Measurements from ENCODE around the gene ITPR3. TPM values are rescaled to one million over a fixed set of nuclear protein-coding genes. Genes with fewer than 3 reads are reported as not detected.
A peak's percentile ranks its signal among the peaks of the same experiment; 100 is the strongest.

The ITPR3 gene
- total RNA-seq, 1 donor from 2014 or later, result 0.34 TPM

DNA sequence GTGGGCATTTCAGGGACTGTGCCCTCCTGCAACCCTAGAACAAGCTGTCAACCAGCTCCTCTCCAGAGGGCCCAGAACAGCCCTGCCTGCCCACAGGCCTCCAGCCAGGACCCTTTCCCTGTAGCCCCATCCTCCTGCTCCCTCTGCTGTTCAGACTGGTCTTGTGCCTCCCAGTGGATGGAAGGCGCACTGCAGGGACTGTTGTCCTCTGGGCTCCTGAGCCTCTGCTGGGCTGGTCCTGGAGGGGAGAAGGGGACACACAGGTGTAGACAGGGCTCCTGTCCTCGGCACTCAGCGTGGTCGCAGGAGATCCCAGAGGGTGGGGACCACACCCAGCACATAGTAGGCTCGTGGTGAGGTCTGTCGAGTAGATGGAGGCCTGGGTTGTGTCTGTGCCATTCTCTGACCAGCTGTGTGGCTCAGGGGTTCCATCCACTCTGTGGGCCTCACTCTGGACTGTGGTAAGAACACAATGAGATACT lies 11.5 kb downstream of the ITPR3 start:
- Mint-ChIP-seq H3K27me3 (ENCODE audit: unreplicated experiment) (peaks cover 11% of the 10 kb centered on the region), H3K4me1 (ENCODE audit: low read depth, unreplicated experiment) (peaks cover 11% of the 10 kb centered on the region)

DNA sequence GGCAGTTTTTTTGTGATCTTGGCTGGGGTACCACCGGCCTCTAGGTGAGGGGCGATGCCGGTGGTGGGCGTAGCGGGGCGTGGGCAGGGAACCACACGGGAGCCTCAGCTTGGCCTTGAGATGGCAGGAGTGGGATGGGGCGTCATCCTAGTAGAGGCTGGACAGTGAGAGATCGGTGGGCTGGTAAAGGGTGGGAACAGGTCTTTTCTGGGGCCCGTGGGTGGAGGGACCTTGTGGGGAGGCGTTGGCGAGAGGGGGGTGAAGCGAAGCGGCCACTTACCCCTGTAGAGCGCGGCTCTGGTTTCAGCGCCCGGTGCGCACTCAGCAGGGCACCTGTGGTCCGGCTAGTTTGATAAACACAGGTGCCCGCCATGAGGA lies 12.0 kb downstream of the ITPR3 start:
- TF ChIP-seq, protein P1, sequence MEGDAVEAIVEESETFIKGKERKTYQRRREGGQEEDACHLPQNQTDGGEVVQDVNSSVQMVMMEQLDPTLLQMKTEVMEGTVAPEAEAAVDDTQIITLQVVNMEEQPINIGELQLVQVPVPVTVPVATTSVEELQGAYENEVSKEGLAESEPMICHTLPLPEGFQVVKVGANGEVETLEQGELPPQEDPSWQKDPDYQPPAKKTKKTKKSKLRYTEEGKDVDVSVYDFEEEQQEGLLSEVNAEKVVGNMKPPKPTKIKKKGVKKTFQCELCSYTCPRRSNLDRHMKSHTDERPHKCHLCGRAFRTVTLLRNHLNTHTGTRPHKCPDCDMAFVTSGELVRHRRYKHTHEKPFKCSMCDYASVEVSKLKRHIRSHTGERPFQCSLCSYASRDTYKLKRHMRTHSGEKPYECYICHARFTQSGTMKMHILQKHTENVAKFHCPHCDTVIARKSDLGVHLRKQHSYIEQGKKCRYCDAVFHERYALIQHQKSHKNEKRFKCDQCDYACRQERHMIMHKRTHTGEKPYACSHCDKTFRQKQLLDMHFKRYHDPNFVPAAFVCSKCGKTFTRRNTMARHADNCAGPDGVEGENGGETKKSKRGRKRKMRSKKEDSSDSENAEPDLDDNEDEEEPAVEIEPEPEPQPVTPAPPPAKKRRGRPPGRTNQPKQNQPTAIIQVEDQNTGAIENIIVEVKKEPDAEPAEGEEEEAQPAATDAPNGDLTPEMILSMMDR (IDR thresholded peaks at IDR 0.05; ENCODE audit: partially characterized antibody, unreplicated experiment), result no peak
- peaks cover 11% of the 10 kb centered on the region for H3K4me1 Mint-ChIP-seq (ENCODE audit: low read depth, unreplicated experiment)
- H3K36me3 Mint-ChIP-seq (ENCODE audit: unreplicated experiment), result no peaks in the 10 kb centered on the region
- no peak for DNase-seq
- no peak overlapping the region for H3K27ac Mint-ChIP-seq (ENCODE audit: unreplicated experiment)
- H3K9me3 Mint-ChIP-seq (ENCODE audit: unreplicated experiment), result peaks cover 4% of the 10 kb centered on the region
- H3K27me3 Mint-ChIP-seq (ENCODE audit: unreplicated experiment), result peaks cover 11% of the 10 kb centered on the region
- H3K4me3 Mint-ChIP-seq (ENCODE audit: unreplicated experiment), result peak overlapping the region; percentile 48

More for the DNA sequence above, 11.5 kb downstream of the ITPR3 start:
- peak; percentile 81 for DNase-seq
- Mint-ChIP-seq H3K36me3 (ENCODE audit: unreplicated experiment) (no peaks in the 10 kb centered on the region), H3K27ac (ENCODE audit: unreplicated experiment) (no peak overlapping the region), H3K4me3 (ENCODE audit: unreplicated experiment) (peak overlapping the region; percentile 48), H3K9me3 (ENCODE audit: unreplicated experiment) (peaks cover 4% of the 10 kb centered on the region)
- TF ChIP-seq, protein P1 (IDR thresholded peaks at IDR 0.05; ENCODE audit: partially characterized antibody, unreplicated experiment), result peak; percentile 86

DNA sequence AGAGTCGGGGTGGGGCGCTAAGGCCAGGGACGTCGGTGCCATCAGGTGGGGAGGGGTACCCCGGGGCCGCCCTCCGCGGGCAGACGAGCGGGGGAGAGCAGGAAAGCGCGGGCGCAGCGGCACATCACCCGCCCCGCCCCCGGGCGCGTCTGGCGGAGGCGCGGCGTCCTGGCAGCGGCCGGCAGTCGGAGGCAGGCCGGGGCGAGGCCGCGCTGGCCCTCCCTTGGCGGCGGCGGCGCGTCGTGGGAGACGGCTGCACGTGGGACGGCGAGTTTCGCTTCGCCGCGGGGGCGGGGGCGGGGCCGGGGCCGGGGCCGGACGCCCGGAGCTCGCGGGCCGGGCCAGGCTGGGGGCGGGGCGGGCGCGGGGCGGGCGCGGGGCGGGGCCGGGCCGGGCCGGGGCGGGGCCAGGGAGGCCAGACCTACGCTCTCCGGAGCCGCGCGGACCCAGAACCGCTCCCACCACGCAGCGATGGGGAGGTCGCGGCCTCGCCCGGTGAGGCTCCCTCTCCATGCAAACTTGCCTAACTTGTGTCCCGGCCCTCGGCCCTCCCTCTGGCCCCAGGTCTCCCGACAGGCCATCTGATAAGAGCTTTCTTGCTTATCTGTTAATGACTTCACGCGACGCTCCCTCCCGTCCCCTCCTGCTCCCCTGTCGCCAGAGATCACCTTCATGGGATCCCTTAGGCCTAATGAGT lies 12.5 kb downstream of the ITPR3 start:
- peak overlapping the region; percentile 93 for H3K4me3 Mint-ChIP-seq (ENCODE audit: unreplicated experiment)
- TF ChIP-seq, protein P1 (IDR thresholded peaks at IDR 0.05; ENCODE audit: partially characterized antibody, unreplicated experiment), result no peak
- DNase-seq, result peak; percentile 65
- H3K9me3 Mint-ChIP-seq (ENCODE audit: unreplicated experiment), result peaks cover 4% of the 10 kb centered on the region
- peaks cover 11% of the 10 kb centered on the region for H3K27me3 Mint-ChIP-seq (ENCODE audit: unreplicated experiment)
- H3K36me3 Mint-ChIP-seq (ENCODE audit: unreplicated experiment), result no peaks in the 10 kb centered on the region
- peaks cover 11% of the 10 kb centered on the region for H3K4me1 Mint-ChIP-seq (ENCODE audit: low read depth, unreplicated experiment)
- no peak overlapping the region for H3K27ac Mint-ChIP-seq (ENCODE audit: unreplicated experiment)

DNA sequence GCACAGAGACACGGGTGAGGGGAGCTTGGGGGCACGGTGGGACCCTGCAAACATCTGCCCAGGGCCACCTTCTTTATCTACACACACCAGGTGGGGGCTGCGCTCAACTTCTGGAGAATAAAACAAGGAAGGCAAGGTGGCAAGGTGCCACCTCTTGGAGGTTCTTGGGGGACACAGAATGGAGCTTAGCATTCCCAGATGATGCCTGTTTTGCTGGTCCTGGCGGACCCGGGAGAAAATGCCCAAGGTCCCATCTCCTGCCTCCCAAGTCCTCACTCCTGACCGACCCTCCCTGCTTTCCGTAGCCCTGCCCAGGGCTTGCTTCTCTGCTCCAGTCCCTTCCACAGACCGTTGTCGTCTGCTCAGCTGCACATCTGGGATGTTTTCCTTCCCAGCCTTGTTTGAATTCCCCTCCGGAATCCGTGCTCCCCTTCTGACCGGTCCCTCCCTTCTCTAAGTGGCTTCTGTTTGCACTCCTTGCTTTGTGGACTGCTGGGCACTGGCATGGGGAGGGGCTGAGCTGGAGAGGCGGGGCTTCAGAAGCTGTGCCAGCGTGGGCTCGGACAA lies 13.1 kb downstream of the ITPR3 start:
- H3K4me1 Mint-ChIP-seq (ENCODE audit: low read depth, unreplicated experiment), result peaks cover 11% of the 10 kb centered on the region

More for the DNA sequence above, 13.1 kb downstream of the ITPR3 start:
- H3K27me3 Mint-ChIP-seq (ENCODE audit: unreplicated experiment), result peaks cover 9% of the 10 kb centered on the region
- no peak overlapping the region for H3K27ac Mint-ChIP-seq (ENCODE audit: unreplicated experiment)
- H3K36me3 Mint-ChIP-seq (ENCODE audit: unreplicated experiment), result no peaks in the 10 kb centered on the region
- no peak for DNase-seq
- H3K9me3 Mint-ChIP-seq (ENCODE audit: unreplicated experiment), result peaks cover 4% of the 10 kb centered on the region
- peak overlapping the region; percentile 93 for H3K4me3 Mint-ChIP-seq (ENCODE audit: unreplicated experiment)
- TF ChIP-seq, protein P1 (IDR thresholded peaks at IDR 0.05; ENCODE audit: partially characterized antibody, unreplicated experiment), result no peak

Data from glutamatergic neuron (in vitro differentiated cells).